GM10248 (cell line): ENCODE results near the gene RAB1B.

Experiments
- CTCF ChIA-PET: fragments of 300-600 bp; sonication (Branson Sonifier 250); formaldehyde crosslinking; extraction: SDS; loops from one replicate; lab custom pipeline; 2021; ENCODE audit warnings: antibody characterized with exemption; lab: Yijun Ruan, JAX
- POLR2A ChIA-PET: fragments of 350-650 bp; sonication (Branson Sonifier 250); formaldehyde crosslinking; extraction: SDS; loops from one replicate; lab custom pipeline; 2020; ENCODE audit warnings: antibody characterized with exemption; lab: Yijun Ruan, JAX
- DNase-seq: peaks from one replicate; pipeline ENCODE4 v3.0.0; 2012; ENCODE audit errors: extremely low spot score
- TF ChIP-seq, protein P1 (sequence below): IDR thresholded peaks from 2 replicates; pipeline ENCODE4 v1.5.1; 2012; ENCODE audit warnings: mild to moderate bottlenecking, low read depth; ENCODE audit errors: extremely low read depth, missing control alignments, control extremely low read depth

The RAB1B gene

DNA sequence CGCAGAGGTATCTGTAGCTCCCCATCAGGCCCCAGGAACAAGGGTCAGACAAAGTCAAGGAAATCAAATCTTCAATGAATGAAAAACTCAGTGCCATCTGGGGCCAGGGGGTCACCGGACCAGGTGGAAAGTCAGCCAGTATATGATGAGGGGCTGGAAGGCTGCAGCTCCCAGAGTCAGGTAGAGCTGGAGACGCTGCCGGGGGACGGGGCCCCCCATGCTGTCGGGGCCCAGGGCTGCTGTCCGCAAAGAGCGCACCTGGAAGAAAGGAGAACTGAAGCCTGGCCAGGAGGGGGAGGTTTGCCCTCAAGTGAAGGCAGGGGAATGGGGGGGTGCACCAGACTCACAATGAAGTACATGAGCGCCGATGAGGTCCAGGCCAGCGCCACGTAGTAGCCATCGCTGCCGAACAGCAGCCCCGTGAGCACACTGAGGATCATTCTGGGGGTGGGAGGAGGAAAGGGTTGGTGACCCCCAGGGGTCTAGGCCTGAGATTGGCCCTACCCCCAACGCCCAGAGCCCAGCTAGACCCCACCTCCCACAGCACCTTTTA is 16.2 kb downstream of the RAB1B start:
- POLR2A ChIA-PET = no interaction called here
- CTCF ChIA-PET = interaction anchor here (1.5 to 10.6 kb wide), 3 partner anchors 13 to 63 kb away, joined by 3 to 92 read pairs (median 18); no protein-coding TSS in a partner anchor
- TF ChIP-seq, protein P1, sequence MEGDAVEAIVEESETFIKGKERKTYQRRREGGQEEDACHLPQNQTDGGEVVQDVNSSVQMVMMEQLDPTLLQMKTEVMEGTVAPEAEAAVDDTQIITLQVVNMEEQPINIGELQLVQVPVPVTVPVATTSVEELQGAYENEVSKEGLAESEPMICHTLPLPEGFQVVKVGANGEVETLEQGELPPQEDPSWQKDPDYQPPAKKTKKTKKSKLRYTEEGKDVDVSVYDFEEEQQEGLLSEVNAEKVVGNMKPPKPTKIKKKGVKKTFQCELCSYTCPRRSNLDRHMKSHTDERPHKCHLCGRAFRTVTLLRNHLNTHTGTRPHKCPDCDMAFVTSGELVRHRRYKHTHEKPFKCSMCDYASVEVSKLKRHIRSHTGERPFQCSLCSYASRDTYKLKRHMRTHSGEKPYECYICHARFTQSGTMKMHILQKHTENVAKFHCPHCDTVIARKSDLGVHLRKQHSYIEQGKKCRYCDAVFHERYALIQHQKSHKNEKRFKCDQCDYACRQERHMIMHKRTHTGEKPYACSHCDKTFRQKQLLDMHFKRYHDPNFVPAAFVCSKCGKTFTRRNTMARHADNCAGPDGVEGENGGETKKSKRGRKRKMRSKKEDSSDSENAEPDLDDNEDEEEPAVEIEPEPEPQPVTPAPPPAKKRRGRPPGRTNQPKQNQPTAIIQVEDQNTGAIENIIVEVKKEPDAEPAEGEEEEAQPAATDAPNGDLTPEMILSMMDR = no peak

DNA sequence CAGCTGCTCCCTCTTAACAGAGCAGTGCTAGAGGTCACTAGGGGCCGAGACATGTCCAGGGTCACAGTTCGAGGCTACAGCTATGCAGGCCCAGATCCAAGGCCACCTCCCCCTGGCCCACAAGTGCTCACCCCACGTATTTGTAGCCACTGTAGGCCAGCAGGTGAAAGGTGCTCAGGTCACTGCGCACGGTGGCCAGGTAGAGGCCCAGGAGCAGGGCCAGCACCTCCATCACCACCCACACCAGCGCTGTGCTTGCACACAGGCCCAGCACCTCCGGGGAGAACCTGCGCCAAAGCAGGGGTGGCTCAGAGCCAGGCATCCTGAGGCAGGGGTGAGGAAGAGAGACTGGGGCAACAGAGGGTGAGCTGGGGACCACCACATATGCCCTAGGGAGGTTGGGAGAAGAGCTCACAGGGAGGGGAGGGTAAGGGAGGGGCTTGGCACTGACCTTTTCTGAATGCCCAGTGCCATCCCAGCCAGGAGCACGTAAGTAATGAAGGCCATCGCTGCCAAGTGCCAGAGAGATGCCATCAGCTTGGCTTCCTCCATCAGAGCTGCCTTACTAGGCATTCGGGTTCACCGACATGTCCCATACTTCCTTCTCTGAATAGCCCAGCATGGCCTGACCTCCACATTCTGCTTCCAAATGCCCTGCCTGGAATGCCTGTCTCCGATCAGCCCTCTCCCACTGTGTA is 17.0 kb downstream of the RAB1B start:
- TF ChIP-seq, protein P1 = no peak
- no peak for DNase-seq
- ChIA-PET POLR2A (interaction anchor here (0.5 to 1.3 kb wide), 2 partner anchors 18 to 149 kb away, joined by 3 to 5 read pairs; no protein-coding TSS in a partner anchor), CTCF (interaction anchor here (1.6 to 10.6 kb wide), 4 partner anchors 24 to 217 kb away, joined by 5 to 92 read pairs (median 12); no protein-coding TSS in a partner anchor)

More for the DNA sequence above, 16.2 kb downstream of the RAB1B start:
- DNase-seq = no peak

DNA sequence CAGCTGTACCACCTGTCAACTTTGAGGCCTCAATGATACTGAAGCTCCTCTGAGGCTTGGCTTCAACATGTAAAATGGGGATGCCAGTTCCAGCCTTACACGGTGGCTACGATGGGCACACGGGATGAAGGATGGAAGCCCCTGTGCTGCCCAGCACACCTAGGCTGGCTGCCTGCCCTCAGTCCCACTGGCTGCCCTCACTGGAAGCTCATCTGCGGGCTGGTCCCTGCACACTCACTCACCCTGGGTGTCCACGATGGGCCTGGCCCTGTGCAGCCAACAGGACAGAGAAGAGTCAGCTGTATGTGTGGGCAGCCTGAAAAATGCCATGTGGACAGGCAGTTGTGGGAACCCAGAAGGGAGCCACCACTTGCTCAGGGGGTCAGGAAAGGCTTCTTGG is 18.3 kb downstream of the RAB1B start:
- ChIA-PET POLR2A (interaction anchor here (0.6 to 1.3 kb wide), 3 partner anchors 19 to 363 kb away, joined by 3 to 5 read pairs (median 3); no protein-coding TSS in a partner anchor), CTCF (interaction anchor here (0.7 to 10.6 kb wide), 7 partner anchors 15 to 219 kb away, joined by 3 to 92 read pairs (median 5); partner anchors contain the start of gene MRPL11)
- TF ChIP-seq, protein P1 = no peak
- no peak for DNase-seq

DNA sequence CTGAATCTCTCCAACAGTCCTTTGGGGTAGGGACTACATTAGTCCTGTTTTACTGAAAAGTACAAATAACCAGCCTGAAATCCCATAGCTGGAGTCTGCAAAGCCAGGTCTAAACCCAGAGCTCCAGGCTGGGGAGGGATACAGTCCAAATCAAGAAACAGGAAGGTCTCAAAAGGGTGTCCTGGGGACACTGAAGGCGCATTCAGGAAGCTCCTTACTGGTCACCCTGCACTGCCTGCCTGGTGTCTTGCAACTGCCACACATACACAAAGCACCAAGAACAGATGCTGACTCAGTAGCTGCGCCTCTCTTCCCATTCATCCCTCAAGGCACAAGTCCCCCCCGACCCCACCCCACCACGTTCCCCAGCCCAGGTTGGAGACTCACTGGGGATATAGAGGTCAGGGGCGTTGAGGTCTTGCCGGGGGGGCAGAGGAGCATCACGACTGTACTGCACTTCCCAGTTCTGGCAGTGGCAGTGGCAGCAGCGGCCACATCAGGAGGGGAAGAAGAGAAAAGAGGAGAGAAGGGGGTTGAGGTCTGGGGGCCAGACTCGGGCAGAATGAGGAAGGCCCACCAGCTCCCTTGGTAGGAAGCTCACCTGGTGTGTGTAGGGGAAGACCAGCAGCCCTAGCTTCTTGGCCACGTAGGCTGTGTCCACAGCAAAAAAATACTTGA is 18.9 kb downstream of the RAB1B start:
- DNase-seq = no peak
- TF ChIP-seq, protein P1 = no peak
- ChIA-PET CTCF (interaction anchor here (1.5 to 10.6 kb wide), 5 partner anchors 14 to 219 kb away, joined by 5 to 92 read pairs (median 5); no protein-coding TSS in a partner anchor), POLR2A (interaction anchor here (0.6 to 0.8 kb wide), 3 partner anchors 54 to 749 kb away, joined by 3 to 6 read pairs (median 3); no protein-coding TSS in a partner anchor)

DNA sequence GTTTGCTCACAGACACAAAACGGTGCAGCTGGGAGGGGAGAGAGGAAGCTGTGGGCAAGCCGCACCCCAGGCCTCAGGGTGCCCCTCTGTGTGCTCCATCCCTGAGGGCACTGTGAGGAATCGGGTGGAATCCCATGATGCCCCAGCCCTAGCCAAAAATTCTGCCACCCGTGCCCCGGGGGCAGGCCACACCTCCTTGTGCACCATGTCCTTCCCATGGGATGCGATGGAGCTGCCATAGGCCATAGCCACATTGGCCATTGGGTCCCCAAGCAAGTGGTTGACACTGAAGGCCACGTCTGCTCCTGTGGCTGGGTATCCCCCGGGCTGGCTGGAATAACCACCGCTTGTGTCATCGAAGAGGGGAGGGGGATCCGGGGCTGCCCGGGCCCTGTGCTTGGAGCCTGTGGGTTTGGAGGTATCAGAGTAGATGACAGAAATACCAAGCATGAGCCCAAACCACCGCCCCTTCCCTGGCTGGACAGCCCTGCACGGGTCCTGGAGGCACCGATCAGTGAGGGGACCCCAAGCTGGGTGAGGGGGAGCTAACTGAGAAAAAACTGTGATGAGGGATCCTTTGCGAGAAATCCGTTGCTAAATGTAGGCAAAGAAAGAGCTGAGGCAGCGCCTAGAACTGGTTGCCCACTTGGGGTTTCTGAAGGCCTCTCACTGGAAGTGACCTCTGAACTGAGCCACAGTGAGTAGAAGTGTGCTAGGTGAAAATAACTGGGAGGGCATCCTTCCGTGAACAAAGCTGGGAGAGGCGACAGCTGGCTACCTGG is 19.6 kb downstream of the RAB1B start:
- TF ChIP-seq, protein P1 = no peak
- ChIA-PET CTCF (interaction anchor here (0.7 to 10.6 kb wide), 7 partner anchors 14 to 243 kb away, joined by 3 to 92 read pairs (median 5); no protein-coding TSS in a partner anchor), POLR2A (interaction anchor here (0.7 to 1.2 kb wide), 3 partner anchors 15 to 750 kb away, joined by 3 to 7 read pairs (median 6); partner anchors contain the start of gene RAB1B)
- no peak for DNase-seq
